ENCODE data around the gene TRAF5. TPM values are rescaled to one million over a fixed set of nuclear protein-coding genes. Genes with fewer than 3 reads are reported as not detected.
"Not testable (repeated sequence)": the region's sequence is repeated elsewhere in the genome, so short reads cannot be mapped to it uniquely, and the experiment has no call there.

TRAF5 gene
- total and polyA plus RNA-seq, 2 donors from 2014 or later = 4.8 to 22.1 TPM

GRCh38 chr1:211347077-211347844 is 20.6 kb downstream of the TRAF5 start:
- H3K4me1 ChIP-seq (ENCODE audit: control insufficient read depth in 2 of 3, insufficient read depth in 2 of 3, low read depth in 1 of 3, low read length in 3 of 3) = peaks cover 0 to 7% (median 2%) of the 10 kb centered on the region in 3 donors
- intact Hi-C loops (cut with DNase I) = no loop called here
- H3K9me3 ChIP-seq (ENCODE audit: control insufficient read depth in 2 of 3, insufficient read depth in 1 of 3, low read length in 3 of 3) = peaks cover 0 to 2% (median 0%) of the 10 kb centered on the region in 3 donors
- no peak for TF ChIP-seq CTCF (IDR thresholded peaks at IDR 0.05; ENCODE audit: borderline replicate concordance, extremely low read depth, insufficient read depth)
- no peak for FAIRE-seq
- no peaks in the 10 kb centered on the region for H3K36me3 ChIP-seq (ENCODE audit: control insufficient read depth in 2 of 3, insufficient read depth in 3 of 3, low read length in 3 of 3)
- no peaks in the 10 kb centered on the region for H3K27me3 ChIP-seq (ENCODE audit: control insufficient read depth, insufficient read depth, low read length)
- no peak overlapping the region for H3K4me3 ChIP-seq (ENCODE audit: low read length in 3 of 3)
- no peak overlapping the region for H3K9ac ChIP-seq (ENCODE audit: low read length in 3 of 3)
- no peak overlapping the region for H3K27ac ChIP-seq (ENCODE audit: low read depth in 2 of 2, low read length in 2 of 2)
- no peak for DNase-seq

- no peak for FAIRE-seq
- no peak for TF ChIP-seq CTCF (IDR thresholded peaks at IDR 0.05; ENCODE audit: borderline replicate concordance, extremely low read depth, insufficient read depth)
- Histone ChIP-seq H3K4me3 (ENCODE audit: low read length in 3 of 3) (no peak overlapping the region), H3K27ac (ENCODE audit: low read depth in 2 of 2, low read length in 2 of 2) (no peak overlapping the region), H3K9ac (ENCODE audit: low read length in 3 of 3) (no peak overlapping the region), H3K9me3 (ENCODE audit: control insufficient read depth in 2 of 3, insufficient read depth in 1 of 3, low read length in 3 of 3) (peaks cover 0 to 2% (median 0%) of the 10 kb centered on the region in 3 donors), H3K4me1 (ENCODE audit: control insufficient read depth in 2 of 3, insufficient read depth in 2 of 3, low read depth in 1 of 3, low read length in 3 of 3) (peaks cover 0 to 7% (median 2%) of the 10 kb centered on the region in 3 donors), H3K27me3 (ENCODE audit: control insufficient read depth, insufficient read depth, low read length) (no peaks in the 10 kb centered on the region), H3K36me3 (ENCODE audit: control insufficient read depth in 2 of 3, insufficient read depth in 3 of 3, low read length in 3 of 3) (no peaks in the 10 kb centered on the region)
- intact Hi-C loops (cut with DNase I) = no loop called here
- DNase-seq = no peak
Observed at GRCh38 chr1:211348547-211348946, 21.9 kb downstream of the TRAF5 start.

GRCh38 chr1:211349741-211350140 is 23.1 kb downstream of the TRAF5 start:
- FAIRE-seq = no peak
- no peak overlapping the region for H3K27ac ChIP-seq (ENCODE audit: low read depth in 2 of 2, low read length in 2 of 2)
- no peaks in the 10 kb centered on the region for H3K36me3 ChIP-seq (ENCODE audit: control insufficient read depth in 2 of 3, insufficient read depth in 3 of 3, low read length in 3 of 3)

GRCh38 chr1:211352055-211352454 is 25.4 kb downstream of the TRAF5 start:
- intact Hi-C loops (cut with DNase I); FAIRE-seq; H3K27me3 ChIP-seq (ENCODE audit: control insufficient read depth, insufficient read depth, low read length): not testable (repeated sequence)

More at GRCh38 chr1:211349741-211350140, 23.1 kb downstream of the TRAF5 start:
- Histone ChIP-seq H3K9me3 (ENCODE audit: control insufficient read depth in 2 of 3, insufficient read depth in 1 of 3, low read length in 3 of 3) (peaks cover 0 to 2% (median 0%) of the 10 kb centered on the region in 3 donors), H3K4me1 (ENCODE audit: control insufficient read depth in 2 of 3, insufficient read depth in 2 of 3, low read depth in 1 of 3, low read length in 3 of 3) (peaks cover 0 to 7% (median 2%) of the 10 kb centered on the region in 3 donors), H3K27me3 (ENCODE audit: control insufficient read depth, insufficient read depth, low read length) (no peaks in the 10 kb centered on the region), H3K4me3 (ENCODE audit: low read length in 3 of 3) (no peak overlapping the region), H3K9ac (ENCODE audit: low read length in 3 of 3) (no peak overlapping the region)
- intact Hi-C loops (cut with DNase I) = no loop called here
- DNase-seq = peak in 1 of 5 donors; percentile 54
- TF ChIP-seq CTCF (IDR thresholded peaks at IDR 0.05; ENCODE audit: borderline replicate concordance, extremely low read depth, insufficient read depth) = no peak

More at GRCh38 chr1:211352055-211352454, 25.4 kb downstream of the TRAF5 start:
- H3K4me3 ChIP-seq (ENCODE audit: low read length in 3 of 3); H3K27ac ChIP-seq (ENCODE audit: low read depth in 2 of 2, low read length in 2 of 2); H3K9me3 ChIP-seq (ENCODE audit: control insufficient read depth in 2 of 3, insufficient read depth in 1 of 3, low read length in 3 of 3); H3K36me3 ChIP-seq (ENCODE audit: control insufficient read depth in 2 of 3, insufficient read depth in 3 of 3, low read length in 3 of 3); H3K9ac ChIP-seq (ENCODE audit: low read length in 3 of 3); H3K4me1 ChIP-seq (ENCODE audit: control insufficient read depth in 2 of 3, insufficient read depth in 2 of 3, low read depth in 1 of 3, low read length in 3 of 3); DNase-seq: not testable (repeated sequence)

All from kidney (tissue), 14 donors.